HTR-8/SVneo (cell line): Measurements from ENCODE around the gene RPS15A.
"Not testable (repeated sequence)": the region's sequence is repeated elsewhere in the genome, so short reads cannot be mapped to it uniquely, and the experiment has no call there.

ENCODE experiments used
- DNase-seq: peaks from one replicate; pipeline ENCODE4 v3.0.0; 2011; ENCODE audit warnings: low spot score, mixed read lengths; ENCODE audit not compliant: insufficient read length
- FAIRE-seq: peaks from 2 replicates; lab custom pipeline; 2011; peaks lifted over from hg19 to GRCh38; lab: Jason Lieb, UNC

Gene RPS15A

DNA sequence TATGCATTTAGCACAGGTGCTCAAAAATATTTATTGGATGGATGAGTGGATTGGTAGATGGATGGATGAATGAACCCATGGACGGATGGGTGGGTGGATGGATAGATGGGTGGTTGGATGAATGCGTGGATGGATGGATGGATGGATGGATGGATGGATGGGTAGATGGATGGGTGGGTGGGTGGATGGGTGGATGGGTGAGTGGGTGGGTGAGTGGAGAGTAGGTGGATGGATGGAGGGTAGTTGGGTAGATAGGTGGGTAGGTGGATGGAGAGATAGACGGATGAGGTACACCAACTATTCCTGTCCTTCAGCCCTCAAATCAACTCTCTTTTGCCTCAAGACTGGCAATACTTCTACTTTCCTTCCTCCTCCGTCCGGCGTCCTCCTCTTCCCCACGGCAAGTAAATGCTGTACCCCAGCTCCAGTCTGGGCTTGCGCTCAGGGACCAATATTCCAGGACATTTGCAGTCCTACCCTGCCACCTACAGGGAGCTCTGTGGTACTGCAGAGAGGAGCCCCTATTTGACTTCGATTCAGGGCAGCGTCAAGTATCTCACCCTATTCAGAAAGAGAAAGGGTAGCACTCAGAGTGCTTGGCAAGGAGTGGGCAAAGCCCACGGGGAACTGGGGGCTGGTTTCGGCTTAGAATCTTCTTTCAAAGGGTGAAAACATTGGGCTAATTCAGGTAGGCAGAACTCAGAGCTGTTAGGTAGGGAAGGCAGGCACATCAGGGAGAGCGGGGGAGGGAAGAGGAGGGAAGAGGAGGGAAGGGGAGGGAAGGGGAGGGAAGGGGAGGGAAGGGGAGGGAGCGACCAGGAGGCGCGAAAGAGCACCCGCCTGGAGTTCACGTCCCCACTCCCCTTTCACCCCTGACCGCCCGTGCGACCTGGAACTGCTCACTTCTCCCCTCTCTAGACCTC, 30.3 kb downstream of the RPS15A start:
- not testable (repeated sequence) for DNase-seq, FAIRE-seq

DNA sequence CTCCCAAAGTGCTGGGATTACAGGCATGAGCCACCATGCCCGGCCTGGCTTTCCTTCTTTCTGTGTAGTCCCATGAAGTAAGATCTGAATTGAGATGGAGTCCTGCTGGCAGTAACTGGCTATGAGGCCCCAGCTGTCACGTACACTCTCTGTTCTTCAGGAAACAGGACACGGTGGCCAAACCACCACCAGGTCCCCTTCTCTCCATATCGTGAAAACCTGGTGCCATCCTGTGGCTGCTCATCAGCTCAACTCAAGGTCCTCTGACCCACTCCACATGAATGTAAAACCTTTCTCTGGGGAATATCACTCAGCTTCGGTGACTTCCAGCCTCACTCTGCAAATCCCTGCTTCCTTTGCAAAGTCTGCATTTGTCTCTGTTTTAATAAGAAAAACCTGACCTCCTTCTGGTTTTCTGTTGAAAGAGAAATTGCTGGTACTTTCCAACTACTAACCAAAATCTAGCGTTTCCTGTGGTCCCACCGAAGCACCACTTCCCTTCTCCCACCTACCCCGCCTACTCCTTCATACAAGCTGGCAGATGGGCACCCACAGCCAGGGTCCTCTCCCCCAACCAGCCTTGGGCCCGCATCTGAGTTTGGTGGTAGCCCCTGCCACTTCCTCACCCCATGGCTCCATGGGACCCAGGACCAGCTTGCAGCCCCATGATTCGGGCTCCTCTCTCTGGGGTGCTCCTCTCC, 32.0 kb downstream of the RPS15A start:
- FAIRE-seq, DNase-seq: not testable (repeated sequence)

DNA sequence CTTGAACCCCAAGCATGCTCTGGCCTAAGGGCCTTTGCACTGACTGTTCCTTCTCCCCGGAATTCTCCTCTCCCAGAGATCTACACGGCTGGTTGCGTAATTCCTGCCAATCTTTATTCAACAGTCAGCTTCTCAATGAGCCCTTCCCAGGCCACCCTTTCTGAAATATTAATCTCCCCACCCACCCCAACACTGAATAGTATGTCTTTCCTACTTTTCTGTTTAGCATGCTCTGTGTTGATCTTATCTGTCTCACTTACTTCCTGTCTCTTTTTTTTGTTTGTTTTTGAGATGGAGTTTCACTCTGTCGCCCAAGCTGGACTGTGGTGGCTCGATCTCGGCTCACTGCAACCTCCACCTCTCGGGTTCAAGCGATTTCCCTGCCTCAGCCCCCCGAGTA, 33.5 kb downstream of the RPS15A start:
- DNase-seq, FAIRE-seq: not testable (repeated sequence)

DNA sequence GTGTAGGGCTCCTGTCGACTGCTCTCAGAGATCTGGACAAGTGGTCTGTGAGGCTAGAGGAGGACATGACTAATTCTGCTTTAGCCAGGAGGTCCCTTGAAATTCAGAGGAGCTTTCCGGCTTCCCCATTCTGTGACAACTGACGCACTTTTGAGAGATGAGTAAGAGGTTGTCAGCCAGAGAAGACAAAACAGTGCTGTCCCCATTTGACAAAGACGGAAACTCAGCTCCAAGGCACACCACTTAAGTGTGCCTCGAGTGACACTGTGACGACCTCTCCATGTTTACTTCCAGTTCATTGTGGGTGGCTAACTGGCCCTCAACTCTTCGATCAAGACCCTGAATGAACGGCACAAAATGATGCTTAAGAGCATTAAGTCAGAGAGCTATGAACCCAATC, 47.3 kb downstream of the RPS15A start:
- not testable (repeated sequence) for FAIRE-seq, DNase-seq

DNA sequence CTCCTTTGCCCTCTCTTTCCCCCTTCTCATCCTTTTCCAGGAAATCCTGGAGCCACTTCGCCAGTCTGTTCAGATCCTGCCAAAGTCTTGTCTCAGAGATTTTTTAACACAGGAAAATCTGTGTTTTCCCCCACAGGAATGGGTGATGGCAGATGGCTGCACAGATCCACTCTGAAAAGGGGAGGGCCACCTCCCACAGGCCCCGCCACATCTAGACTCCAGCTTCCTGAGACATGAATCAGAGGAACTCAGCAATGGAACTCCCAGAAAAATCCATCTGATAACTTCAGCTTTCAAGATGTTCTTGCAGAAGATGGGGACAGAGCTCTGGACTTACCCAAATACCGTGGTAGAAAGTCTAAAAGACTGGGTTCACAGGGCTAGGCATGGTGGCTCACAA, 50.1 kb downstream of the RPS15A start:
- not testable (repeated sequence) for DNase-seq, FAIRE-seq

DNA sequence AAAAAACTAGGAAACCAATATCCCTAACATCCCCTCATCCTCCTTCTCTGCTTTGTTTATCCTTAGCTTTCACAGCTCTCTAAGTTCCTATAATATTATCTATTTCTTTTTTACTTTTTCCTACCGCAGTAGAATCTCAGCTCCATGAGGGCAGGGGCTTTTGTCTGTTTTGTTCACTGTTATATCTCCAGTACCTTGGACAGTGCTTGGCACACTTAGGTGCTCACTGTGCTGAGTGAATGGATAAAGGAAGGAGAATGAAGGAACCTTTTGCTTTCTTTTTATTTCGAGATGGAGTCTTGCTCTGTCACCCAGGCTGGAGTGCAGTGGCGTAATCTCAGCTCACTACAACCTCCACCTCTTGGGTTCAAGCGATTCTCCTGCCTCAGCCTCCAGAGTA, 51.4 kb downstream of the RPS15A start:
- not testable (repeated sequence) for FAIRE-seq, DNase-seq

DNA sequence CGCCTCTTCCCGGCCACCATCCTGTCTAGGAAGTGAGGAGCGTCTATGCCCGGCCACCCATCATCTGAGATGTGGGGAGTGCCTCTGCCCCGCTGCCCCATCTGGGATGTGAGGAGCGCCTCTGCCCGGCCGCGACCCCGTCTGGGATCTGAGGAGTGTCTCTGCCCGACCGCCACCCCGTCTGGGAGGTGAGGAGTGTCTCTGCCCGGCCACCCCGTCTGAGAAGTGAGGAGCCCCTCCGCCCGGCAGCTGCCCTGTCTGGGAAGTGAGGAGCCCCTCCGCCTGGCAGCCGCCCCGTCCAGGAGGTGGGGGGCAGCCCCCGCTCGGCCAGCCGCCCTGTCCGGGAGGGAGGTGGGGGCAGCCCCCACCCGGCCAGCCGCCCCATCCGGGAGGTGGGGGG, 55.9 kb downstream of the RPS15A start:
- FAIRE-seq, DNase-seq: not testable (repeated sequence)
